ENCODE results near the gene PRRX2.

PRRX2 gene

DNA sequence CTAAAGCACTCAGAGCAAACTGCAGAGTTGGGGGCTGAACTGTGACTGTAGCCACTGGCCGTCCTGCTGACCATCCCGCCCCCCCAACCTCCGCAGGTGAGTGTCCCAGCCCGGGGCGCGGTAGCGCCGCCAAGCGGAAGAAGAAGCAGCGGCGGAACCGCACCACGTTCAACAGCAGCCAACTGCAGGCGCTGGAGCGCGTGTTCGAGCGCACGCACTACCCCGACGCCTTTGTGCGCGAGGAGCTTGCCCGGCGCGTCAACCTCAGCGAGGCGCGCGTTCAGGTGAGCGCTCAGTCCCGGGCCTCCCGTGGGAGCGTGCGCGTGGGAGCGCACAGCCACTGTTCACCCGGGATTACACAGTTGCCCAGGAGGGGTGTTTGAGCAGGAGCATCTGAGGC lies 53.7 kb downstream of the PRRX2 start:
- no peak for TF ChIP-seq ZFX (IDR thresholded peaks at IDR 0.05)
- TF ChIP-seq, protein P1, sequence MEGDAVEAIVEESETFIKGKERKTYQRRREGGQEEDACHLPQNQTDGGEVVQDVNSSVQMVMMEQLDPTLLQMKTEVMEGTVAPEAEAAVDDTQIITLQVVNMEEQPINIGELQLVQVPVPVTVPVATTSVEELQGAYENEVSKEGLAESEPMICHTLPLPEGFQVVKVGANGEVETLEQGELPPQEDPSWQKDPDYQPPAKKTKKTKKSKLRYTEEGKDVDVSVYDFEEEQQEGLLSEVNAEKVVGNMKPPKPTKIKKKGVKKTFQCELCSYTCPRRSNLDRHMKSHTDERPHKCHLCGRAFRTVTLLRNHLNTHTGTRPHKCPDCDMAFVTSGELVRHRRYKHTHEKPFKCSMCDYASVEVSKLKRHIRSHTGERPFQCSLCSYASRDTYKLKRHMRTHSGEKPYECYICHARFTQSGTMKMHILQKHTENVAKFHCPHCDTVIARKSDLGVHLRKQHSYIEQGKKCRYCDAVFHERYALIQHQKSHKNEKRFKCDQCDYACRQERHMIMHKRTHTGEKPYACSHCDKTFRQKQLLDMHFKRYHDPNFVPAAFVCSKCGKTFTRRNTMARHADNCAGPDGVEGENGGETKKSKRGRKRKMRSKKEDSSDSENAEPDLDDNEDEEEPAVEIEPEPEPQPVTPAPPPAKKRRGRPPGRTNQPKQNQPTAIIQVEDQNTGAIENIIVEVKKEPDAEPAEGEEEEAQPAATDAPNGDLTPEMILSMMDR (conservative IDR thresholded peaks at IDR 0.05), result no peak

DNA sequence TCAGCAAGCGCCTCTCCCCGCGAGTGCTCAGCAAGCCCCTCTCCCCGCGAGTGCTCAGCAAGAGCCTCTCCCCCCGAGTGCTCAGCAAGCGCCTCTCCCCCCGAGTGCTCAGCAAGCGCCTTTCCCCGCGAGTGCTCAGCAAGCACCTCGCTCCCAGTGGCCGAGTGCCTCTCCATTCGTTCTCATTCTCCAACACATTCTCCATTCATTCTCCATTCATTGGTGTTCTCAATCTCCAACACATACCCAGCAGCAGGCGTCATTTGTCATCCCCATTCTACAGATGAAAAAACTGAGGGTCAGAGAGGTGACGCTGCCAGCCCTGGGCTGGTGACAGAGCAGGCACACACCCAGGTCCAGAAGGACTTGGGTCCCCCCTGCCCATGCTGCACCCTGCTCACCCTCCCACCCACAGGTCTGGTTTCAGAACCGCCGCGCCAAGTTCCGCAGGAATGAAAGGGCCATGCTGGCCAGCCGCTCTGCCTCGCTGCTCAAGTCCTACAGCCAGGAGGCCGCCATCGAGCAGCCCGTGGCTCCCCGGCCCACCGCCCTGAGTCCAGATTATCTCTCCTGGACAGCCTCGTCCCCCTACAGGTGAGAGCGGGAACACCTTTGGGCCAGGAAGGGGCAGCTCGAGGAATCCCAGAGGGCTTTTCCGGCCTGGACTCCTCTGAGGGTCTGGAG lies 54.9 kb downstream of the PRRX2 start:
- no peak overlapping the region for H3K27ac ChIP-seq
- no peak for TF ChIP-seq ZFX (IDR thresholded peaks at IDR 0.05)
- TF ChIP-seq, protein P1 (conservative IDR thresholded peaks at IDR 0.05), result peak; percentile 75; the same call in 1 of the 2 replicates

More for the DNA sequence above, 53.7 kb downstream of the PRRX2 start:
- no peak overlapping the region for H3K27ac ChIP-seq

DNA sequence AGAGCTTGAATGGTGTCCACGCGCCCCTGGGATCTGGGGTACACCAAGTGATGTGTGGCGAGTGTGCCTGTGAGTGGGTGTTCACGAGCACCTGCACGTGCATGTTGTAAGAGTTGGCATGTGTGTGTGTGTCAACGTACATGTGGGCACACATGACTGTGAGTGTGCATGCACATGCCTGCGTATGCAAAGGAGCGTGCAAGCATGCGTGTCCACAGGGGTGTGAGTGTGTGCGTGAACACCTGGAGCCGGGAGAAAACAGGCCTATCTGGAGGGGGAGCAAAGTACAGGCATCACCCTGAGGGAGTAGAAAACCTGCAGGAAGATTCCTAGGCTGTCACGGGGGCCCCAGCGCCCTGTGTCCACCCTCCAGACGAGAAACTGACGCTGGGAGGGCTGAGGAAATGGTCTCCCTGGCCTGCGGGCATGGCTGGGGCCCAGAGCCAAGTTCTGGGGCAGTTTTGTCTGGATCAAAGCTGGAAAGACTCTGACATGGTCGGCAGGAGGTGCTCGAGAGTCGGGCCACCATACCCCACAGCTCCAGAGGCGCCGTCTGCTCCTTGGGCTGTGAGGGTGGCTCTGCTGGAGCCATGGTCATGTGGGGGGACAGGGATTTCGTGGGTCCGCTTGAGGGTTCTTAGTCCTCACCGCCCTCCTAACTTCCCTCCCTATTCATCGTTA lies 55.6 kb downstream of the PRRX2 start:
- H3K27ac ChIP-seq, result no peak overlapping the region
- TF ChIP-seq, protein P1 (conservative IDR thresholded peaks at IDR 0.05), result peak; percentile 60
- TF ChIP-seq ZFX (IDR thresholded peaks at IDR 0.05), result no peak

DNA sequence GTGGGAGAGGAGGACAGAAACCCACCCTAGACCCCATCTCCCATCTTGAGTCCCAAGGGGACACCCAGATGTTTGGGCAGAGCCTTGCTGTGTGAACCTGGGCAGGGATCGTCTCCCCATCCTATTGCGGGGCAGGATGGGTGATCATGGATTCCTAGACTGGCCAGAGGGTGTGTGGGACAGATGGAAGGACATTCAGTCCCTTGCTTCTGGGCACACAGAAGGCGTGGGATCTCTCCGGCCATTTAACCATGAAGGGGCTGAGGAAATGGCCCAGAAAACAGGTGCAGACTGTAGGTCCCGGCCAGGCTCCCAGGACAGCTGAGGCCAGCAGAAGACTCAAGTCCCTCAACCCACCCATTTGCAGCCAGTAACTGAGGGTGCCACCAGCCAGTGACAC lies 57.5 kb downstream of the PRRX2 start:
- no peak for TF ChIP-seq ZFX (IDR thresholded peaks at IDR 0.05)
- TF ChIP-seq, protein P1 (conservative IDR thresholded peaks at IDR 0.05), result no peak
- no peak overlapping the region for H3K27ac ChIP-seq

DNA sequence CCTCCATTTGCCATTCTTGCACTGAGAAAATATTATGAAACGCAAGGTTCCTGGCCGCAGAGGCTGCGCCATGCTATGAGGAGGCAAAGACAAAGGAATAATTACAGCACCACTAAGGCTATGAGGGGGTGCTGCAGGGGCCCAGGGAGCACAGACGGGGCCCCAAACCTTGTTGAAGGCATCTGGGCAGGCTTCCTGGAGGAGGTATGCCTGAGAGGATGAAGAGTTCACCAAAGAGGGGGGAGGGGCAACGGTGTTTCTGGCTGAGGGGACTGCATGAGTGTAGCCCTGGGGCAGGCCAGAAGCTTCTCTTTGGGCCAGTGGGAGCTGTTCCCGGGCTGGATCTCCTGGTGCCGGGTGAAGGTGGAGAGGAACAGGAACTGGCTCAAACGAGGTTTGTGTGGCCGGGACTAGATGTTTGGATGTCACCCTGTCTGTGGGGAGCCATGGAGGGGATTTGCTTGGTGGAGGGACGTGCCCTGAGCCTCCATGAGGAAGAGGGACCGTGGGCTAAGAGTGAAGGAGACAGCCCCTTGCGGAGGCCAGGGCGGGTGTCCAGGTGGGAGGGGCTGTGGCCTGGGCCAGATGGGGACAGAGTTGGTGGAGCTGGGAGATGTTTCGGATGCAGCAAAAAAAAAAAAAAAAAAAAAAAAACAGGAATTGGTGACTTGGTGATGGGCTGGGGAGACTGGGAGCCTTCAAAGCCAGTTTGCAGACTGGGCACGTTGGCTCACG lies 59.2 kb downstream of the PRRX2 start:
- no peak overlapping the region for H3K27ac ChIP-seq
- TF ChIP-seq, protein P1 (conservative IDR thresholded peaks at IDR 0.05), result no peak
- no peak for TF ChIP-seq ZFX (IDR thresholded peaks at IDR 0.05)

DNA sequence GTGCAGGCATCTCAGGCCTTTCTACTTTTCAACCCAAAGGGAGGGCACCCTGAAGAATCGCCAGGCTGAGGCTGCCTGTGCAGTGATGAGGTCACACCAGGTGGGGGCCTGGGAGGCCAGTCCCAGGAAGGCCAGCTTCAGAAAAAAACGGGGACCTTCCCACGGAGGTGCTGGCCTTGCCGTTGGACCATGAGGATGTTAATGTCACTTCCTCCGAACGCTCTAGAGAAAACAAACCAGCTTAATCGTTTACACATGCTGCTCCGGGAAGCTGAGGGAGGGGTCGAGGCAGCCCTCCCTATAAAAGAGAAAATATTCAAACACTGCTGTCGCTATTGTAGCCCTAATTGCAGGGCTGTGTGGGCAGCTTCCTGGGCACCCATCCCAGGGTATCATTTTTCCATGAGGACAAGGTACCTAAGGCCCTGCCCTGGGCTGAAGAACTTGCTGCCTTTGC lies 60.4 kb downstream of the PRRX2 start:
- TF ChIP-seq, protein P1 (conservative IDR thresholded peaks at IDR 0.05), result no peak
- TF ChIP-seq ZFX (IDR thresholded peaks at IDR 0.05), result no peak
- H3K27ac ChIP-seq, result no peak overlapping the region
